ENCODE data around the gene FGD3. TPM values are rescaled to one million over a fixed set of nuclear protein-coding genes. Genes with fewer than 3 reads are reported as not detected.

Gene FGD3
- total RNA-seq, 1 donor from 2014 or later = 2.3 TPM

GRCh38 chr9:93049491-93049890 lies 102.2 kb downstream of the FGD3 start:
- DNase-seq (ENCODE audit: low spot score) (peak; percentile 91), ATAC-seq (peak; percentile 95)

- DNase-seq (ENCODE audit: low spot score) (no peak), ATAC-seq (no peak)
These were observed 102.9 kb downstream of the FGD3 start for GRCh38 chr9:93050231-93050630.

- ATAC-seq (peak; percentile 16), DNase-seq (ENCODE audit: low spot score) (no peak)
These were observed 104.4 kb downstream of the FGD3 start for GRCh38 chr9:93051680-93052089.

- ATAC-seq = no peak
- DNase-seq (ENCODE audit: low spot score) = no peak
These were observed 105.6 kb downstream of the FGD3 start for GRCh38 chr9:93052791-93053540.

- ATAC-seq (no peak), DNase-seq (ENCODE audit: low spot score) (no peak)
These were observed 106.5 kb downstream of the FGD3 start for GRCh38 chr9:93053781-93054331.

GRCh38 chr9:93054758-93055704 lies 107.7 kb downstream of the FGD3 start:
- ATAC-seq (no peak), DNase-seq (ENCODE audit: low spot score) (no peak)

GRCh38 chr9:93057042-93057702 lies 109.8 kb downstream of the FGD3 start:
- DNase-seq (ENCODE audit: low spot score) (no peak), ATAC-seq (no peak)

- ATAC-seq (peak; percentile 4), DNase-seq (ENCODE audit: low spot score) (peak; percentile 61)
These were observed 110.5 kb downstream of the FGD3 start for GRCh38 chr9:93057703-93058354.

- DNase-seq (ENCODE audit: low spot score) (peak; percentile 91), ATAC-seq (peak; percentile 76)
These were observed 111.2 kb downstream of the FGD3 start, which contains the start of gene SUSD3 for GRCh38 chr9:93058355-93059010. Gene SUSD3 (plus strand): TSS chr9:93058701. CDS start chr9:93058743, 42 bp downstream.

GRCh38 chr9:93059011-93059714 lies 111.8 kb downstream of the FGD3 start:
- peak; percentile 4 for ATAC-seq
- no peak for DNase-seq (ENCODE audit: low spot score)

GRCh38 chr9:93059715-93060578 lies 112.6 kb downstream of the FGD3 start:
- no peak for DNase-seq (ENCODE audit: low spot score)
- ATAC-seq = no peak

- peak; percentile 89 for DNase-seq (ENCODE audit: low spot score)
These were observed 113.5 kb downstream of the FGD3 start for GRCh38 chr9:93060746-93061259.

GRCh38 chr9:93061260-93061751 lies 114.0 kb downstream of the FGD3 start:
- peak; percentile 1 for ATAC-seq
- no peak for DNase-seq (ENCODE audit: low spot score)

More at GRCh38 chr9:93060746-93061259, 113.5 kb downstream of the FGD3 start:
- peak; percentile 59 for ATAC-seq

GRCh38 chr9:93061791-93062763 lies 114.8 kb downstream of the FGD3 start:
- peak; percentile 64 for ATAC-seq
- DNase-seq (ENCODE audit: low spot score) = peak; percentile 92

- no peak for DNase-seq (ENCODE audit: low spot score)
- ATAC-seq = no peak
These were observed 117.2 kb downstream of the FGD3 start for GRCh38 chr9:93064392-93065134.
